GM18909 (cell line): ENCODE data around the gene RALBP1.

Experiments used
- ATAC-seq: cut with Tn5 transposase; IDR thresholded peaks from one replicate; pipeline ENCODE4 v1.9.1; 2021; ENCODE audit warnings: mild to moderate bottlenecking; ENCODE audit not compliant: unreplicated experiment, poor library complexity

RALBP1 gene

DNA sequence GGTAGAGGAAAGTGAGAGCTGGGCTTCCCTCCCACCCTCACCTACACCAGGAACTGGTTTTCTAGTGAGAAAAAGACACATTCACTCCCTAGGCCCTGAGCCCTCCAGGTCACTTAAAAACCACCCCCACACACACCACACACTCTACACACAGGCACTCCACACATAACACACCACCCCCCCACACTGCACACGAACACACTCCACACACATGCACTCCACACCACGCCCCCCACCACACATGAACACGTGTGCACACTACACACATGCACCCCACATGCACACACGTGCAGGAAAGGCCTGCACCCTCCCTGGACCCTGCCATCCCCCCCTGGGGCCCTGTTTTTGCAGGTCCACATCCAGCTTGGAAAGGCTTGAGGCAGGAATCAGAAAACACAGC, 67.6 kb downstream of the RALBP1 start:
- no peak for ATAC-seq

DNA sequence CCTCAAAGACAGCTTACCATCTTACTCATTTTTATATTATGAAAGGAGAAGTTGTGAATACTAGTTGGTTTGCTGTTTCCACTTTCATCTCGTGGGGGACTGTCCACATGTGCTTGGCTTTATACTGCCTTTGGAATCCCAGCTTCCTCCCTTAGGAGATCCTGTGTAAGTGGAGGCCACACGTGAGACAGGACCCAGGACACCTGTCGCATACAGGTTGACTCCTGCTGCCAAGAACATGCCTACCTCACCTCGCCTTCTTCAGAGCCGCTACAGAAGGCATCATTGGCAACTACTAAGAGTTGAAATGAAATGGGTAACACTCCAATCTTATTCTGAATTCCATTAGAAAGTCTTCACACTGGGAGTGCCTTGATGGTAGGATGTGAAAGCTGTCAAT, 69.7 kb downstream of the RALBP1 start:
- ATAC-seq = no peak

DNA sequence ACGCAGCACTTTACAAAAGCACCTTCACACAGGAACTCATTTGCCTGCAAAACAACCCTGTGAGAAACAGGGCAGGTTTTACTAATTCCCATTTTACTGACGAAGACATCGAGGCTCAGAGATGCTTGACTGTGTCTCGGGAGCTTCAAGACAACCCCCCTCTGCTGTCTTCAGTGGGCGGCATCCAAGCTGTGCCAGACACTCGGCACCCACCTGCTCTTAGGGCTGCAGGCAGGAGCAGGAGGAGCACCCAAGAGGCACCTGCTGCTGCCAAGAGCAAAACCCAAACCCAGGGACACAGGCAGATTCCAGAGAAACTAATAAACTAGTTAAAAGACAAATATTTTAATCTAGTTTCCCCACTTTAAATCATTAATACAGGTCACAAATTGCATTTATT, 71.2 kb downstream of the RALBP1 start:
- ATAC-seq = no peak

DNA sequence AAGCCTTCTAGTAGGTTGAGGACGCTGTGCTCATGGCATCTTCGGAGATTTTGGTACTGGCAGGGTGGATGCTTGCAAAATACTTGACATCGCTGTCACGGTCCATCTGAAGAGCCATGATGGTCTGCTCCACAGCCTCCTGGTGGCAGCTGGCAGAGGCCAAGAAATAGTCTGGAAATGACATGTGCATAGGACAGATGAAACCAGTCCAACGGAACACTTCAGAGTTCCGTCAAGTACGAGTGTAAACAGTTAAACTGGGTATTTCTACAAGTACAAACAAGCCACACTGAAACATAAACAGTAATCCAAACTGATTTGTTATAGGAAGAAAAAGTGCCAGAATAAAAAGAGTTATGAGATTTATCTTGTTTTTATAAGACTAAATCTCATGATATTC, 72.5 kb downstream of the RALBP1 start:
- no peak for ATAC-seq

DNA sequence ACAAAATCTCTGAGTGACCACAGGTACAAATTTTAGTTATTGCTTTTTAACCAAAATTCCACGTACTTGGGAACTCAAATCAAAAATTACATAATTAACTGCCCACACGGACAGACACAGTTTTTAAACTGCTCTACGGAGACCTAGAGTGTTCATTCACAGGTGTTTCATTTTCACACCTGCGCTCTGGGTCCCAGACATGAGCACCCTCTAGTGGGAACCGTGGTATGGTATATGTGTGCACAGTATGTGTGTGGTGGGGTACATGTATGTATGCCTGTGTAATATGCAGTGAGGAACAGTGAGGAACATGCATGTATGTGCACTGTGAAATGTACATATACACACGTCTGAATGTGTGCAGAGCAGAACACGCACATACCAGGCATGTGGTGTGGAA, 74.1 kb downstream of the RALBP1 start:
- no peak for ATAC-seq

DNA sequence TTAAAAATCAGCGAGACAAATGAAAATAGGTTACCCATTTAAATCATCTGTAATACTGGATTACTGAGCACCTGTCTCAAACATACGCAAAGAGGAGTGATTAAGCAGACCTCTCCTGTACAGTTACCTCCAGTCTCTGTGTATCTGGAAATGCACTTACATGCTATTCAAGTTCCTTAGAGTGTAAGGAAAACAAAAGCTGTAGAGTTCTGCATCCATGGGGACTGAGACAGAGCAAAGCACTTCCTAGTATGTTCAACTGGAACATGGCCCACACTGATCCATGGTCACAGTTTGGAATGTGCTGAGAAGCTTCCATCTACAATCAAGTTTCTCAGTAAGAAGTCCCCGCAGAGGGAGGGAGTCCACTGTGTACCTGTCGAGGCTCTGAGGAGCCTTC, 75.1 kb downstream of the RALBP1 start:
- no peak for ATAC-seq

DNA sequence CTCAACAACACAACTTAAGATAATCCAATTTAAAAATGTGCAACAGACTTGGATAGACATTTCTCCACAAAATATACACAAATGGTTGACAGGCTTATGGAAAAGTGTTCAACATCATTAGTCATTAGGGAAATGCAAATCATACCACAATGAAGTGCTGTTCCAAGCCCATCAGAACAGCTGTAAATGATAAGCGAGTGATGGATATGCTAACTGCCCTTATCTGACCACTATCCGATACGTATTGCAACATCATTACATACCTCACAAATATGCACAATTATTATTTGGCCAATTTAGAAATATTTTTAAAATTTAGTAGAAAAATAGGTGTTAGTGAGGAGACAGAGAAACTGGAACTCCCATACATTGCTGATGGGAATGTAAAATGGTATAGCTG, 76.9 kb downstream of the RALBP1 start:
- no peak for ATAC-seq

DNA sequence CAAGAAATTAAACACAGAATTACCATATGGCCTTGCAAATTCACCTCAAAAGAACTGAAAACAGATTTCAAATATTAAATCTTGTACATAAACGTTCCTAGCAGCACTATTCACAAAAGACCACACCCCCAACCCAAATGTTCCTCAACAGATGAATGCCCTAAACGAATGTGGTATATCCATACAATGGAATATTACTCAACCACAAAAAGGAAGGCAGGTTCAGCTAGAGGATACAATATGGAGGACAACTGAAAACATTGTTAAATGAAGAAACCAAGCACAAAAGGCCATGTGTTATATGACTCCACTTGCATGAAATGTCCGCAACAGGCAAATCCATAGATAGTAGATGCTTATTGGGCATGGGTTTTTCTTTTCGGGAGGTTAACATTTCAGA, 77.3 kb downstream of the RALBP1 start:
- ATAC-seq = no peak

DNA sequence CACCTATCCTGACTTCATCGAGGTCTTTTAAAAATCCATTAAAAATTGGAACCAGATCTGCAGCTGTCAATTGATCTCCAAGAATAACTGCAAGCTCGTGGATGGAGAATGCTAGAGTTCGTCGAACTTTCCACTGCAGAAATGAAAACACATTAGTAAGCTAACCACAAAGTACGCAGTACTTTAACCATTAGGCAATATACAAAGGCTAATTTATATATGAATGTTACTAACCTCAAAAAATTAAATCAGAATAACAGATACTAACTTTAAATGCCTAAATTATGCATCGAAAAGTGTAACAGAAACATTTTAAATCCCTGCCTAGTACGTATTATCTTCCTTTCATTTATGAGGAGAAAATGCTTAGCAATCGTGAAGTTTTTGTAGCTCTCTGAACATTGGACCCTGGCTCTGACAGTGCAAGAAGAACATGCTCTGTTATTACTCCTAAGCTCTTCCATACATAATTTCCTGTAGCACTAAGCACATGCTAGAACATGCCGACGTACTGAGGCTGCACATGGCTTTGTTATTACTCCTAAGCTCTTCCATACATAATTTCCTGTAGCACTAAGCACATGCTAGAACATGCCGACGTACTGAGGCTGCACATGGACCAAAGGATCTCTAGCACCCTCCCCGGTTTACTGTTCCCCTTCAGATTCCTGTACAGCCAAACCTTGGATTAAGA, 82.1 kb downstream of the RALBP1 start:
- no peak for ATAC-seq

DNA sequence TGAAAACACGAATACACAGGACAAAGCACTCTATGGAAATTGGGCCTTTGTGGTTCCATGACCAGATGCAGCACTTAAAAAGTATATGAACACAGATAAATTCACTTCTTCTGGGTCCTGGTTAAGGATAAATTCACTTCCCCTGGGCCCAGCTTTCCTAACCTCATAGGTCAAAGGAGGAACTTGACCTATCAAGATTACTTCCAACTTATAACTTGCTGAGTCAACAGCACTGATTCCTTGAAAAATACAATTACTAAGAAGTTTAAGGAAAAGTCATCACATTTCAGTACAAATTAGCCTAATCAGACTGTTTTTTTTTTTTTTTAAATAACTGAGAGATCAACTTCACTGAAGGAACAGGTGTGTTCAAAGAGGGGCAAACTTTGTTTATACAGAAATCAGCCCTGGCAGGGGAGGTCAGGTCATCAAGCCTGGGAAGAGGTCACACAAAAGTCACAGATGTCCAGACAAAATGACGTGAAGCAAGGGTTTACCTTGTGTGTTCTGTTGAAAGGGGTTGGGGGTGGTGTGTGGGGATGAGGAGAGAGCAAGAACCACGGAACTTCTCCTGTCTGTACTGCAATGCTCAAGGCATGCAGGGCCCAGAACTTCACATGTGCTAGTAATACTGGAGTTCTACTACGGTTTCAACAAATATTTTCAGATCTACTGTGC, 83.2 kb downstream of the RALBP1 start:
- ATAC-seq = no peak

DNA sequence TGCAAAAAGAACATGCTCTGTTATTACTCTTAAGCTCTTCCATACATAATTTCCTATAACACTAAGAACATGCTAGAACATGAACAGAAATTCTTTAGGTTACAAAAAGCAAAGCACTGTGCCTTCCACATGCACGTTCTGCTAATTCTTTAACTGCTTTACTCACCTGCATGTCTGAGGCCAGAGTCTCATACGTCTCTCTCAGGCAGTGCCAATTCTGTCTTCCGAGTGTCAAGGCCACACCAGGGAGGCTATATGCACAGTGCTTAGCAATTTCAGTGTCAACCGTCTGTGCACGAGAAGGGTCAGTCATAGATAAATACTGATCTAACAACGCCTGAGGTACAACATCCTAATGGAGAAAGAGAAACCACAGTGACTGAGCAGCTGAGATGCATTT, 83.9 kb downstream of the RALBP1 start:
- no peak for ATAC-seq

DNA sequence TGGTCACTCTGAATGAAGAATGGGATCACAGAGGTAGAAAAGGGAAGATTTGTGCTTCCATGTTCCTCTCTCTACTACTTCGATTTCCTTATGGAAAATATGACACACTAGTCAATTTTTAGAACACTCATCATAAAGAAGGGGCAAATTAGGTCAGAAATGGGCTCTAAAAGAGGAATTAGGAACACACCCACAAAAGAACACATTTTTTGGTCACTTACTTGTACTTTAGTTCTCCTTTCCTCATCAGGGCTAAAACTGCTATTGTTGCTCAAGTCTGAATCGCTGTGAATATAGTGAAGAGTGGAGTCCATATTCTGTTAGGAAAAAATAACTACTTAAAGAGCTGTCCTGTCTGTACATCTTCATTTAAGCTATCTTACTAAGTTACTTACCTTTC, 86.4 kb downstream of the RALBP1 start:
- ATAC-seq = no peak

DNA sequence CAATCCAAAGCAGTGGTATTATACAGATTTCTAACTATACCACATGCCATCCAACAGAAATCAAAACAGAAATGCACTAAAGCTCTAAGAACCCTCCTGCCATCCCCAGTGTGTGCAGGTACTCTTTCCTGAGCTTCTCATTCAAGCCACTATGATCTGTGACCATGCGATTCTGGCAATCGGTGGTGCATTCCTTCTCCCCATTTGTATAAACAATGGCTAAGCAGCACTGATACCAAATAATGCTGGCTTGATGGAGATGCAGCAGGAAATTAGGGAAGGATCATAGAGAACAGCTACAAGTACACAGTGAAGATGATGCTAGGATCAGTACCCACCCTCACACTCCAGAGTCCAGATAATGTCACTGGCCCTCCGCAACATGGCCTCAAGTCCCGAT, 87.3 kb downstream of the RALBP1 start:
- ATAC-seq = no peak

DNA sequence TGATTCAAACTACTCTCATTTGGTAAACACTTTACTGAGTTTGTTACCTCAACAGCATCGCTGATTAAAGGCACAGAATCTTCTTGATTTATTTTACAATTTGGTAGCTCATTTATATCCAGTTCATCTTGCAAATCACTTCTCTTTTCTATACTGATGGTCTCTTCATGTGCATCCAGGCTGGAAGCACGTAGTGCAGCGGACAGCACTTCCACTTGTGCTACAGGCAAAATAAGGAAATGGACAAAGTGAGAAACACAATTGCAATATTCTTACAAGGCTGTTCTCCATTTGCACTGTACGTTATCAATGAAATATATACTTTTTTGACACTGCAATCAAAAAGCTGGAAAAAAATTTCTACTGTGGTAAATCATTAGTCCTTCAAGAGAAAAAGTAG, 88.0 kb downstream of the RALBP1 start:
- no peak for ATAC-seq

DNA sequence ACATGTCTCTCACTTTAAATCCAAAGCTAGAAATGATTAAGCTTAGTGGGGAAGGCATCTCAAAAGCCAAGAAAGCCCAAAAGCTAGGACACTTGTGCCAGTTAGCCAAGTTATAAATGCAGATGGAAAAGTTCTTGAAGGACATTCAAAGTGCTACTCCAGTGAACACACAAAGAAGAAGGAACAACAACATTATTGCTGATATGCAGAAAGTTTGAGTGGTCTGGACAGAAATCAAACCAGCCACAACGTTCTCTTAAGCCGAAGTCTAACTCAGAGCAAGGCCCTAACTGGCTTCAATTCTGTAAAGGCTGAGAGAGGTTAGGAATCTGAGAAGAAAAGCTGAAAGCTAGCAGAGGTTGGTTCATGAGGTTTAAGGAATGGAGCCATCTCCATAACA, 90.1 kb downstream of the RALBP1 start:
- no peak for ATAC-seq

DNA sequence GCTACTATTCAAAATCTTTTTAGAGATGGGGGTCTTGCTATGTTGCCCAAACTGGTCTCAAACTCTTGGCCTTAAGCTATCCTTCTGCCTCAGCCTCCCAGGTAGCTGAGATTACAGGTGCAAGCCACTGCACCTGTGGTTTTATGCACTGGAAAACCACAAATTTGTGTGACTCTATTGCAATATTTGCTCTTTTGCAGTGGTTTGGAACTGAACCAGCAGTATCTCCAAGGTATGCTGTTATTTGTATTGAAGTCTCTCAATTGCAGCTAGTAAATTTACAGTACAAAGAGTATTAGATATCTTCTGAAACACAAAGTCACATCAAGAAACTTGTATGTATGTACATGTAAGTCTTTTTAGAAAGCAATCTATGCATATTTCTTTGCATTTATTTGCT, 92.9 kb downstream of the RALBP1 start:
- no peak for ATAC-seq

DNA sequence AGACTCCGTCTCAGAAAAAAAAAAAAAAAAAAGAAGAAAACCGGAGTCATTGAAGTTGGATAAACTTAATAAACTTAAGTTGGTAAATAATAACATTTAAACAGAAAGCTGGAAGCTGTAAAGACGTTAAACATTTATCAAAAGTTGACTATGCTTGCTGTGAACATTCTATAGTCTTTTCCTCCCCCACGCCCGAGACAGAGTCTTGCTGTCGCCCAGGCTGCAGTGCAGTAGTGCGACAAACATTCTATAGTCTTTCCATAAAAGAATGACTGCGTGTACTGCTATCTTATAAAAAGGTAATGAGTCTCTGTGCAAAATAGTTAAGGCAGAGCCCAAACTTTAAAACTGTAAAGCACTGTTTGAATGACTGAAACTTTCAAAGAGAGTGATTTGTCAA, 93.9 kb downstream of the RALBP1 start:
- no peak for ATAC-seq

DNA sequence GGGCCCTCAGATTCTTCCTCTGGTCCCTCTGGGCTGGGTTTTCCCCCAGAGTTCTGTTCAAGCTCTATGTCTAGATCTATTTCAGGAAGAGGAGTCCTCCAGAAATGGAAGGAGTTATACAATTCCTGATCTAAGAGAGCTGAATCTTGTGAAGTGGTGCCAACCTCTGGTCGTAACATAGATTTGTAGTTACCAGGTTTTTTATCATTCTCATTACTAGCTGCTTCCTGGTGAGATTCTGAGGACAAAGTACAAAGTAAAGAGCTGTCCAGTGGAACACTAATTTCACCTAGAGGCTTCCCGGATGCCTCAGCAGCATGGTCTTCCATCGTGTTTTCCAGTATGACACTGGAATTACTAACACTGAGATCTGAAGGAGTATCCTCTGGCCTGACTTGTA, 94.9 kb downstream of the RALBP1 start:
- ATAC-seq = no peak

DNA sequence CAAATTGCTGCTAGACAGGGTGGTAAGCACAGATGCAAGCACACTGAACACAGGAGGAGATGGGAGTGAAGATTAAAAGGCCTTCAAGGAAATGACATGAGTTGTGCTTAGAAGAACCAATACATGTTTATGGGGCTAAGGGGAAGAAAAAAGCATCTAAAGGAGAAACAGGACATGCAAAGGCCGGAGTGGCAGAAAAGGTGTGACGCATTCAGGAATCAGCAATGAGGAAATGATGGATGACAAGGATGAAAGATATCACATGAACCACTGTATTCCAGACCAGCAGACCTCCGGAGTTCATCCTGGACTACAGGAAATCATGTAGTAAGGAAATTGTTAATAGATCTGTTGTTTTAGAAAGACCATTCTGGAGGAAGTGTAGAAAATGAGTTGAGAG, 96.2 kb downstream of the RALBP1 start:
- ATAC-seq = no peak

DNA sequence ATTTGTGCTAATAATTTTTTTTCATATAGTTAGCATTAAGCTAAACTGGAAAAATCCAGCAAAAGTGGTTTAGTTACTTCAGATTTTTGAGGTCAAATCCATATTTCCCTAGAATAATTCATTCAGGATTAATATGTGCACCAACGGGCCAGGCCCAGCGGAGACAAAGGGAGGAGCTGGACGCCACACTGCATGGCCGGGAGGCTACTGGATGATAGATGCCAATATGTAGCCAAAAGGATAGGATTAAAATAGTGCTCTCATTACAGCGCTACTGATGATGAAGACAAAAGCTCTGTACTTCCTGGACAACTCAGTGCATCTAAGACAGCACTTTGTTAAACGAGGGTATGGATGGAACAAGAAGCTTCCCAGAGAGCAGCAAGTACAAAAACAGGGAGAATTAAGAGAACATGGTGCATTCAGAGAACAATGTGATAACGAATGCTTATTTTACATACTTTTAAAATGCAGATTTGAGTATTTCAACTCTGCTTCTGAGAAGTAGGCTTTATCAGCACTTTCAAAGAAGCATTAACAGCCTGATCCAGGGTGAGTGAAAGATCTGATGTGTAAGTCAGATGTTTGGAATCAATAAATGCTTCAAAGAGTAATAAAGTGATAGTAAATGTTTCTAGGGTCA, 99.3 kb downstream of the RALBP1 start:
- ATAC-seq = no peak

DNA sequence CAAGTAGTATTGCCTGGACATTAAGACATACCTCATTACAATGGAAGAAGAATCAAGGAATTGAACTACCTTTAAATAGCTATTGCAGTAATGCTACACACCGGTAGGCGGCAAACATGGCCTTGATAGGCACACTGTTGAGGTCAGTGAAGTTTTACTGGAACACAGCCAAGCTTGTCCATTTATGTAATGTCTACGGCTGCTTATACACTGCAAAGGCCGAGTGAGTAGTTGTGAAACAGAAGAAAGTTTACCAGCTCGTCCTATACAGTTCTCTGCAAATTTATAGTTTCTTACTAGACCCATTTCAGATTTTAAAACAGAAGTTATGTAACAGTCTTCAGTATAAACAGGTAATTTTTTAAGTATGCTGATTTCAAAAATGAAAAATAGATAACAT, 100.2 kb downstream of the RALBP1 start:
- ATAC-seq = no peak

DNA sequence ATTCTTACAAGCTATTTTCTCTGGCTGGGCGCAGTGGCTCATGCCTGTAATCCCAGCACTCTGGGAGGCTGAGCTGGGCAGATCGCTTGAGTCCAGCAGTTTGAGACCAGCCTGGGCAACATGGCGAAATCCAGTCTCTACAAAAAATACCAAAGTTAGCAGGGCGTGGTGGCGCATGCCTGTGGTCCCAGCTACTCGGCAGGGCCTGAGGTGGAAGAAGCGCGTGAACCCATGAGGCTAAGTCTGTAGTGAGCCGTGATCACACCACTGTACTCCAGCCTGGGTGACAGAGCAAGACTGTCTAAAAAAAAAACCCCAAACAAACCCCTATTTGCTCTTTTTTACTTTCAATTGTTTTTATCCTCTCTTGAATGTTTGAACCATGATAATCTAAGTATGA, 102.0 kb downstream of the RALBP1 start:
- ATAC-seq = no peak
